ENCODE measurements around the gene CEP57L1. TPM values are rescaled to one million over a fixed set of nuclear protein-coding genes. Genes with fewer than 3 reads are reported as not detected.
A peak's percentile ranks its signal among the peaks of the same experiment; 100 is the strongest.
"Not testable (repeated sequence)": the region's sequence is repeated elsewhere in the genome, so short reads cannot be mapped to it uniquely, and the experiment has no call there.

CEP57L1 gene
- total and polyA plus RNA-seq, 3 experiments from 2014 or later = 7.8 to 19.1 (median 18.6) TPM

DNA sequence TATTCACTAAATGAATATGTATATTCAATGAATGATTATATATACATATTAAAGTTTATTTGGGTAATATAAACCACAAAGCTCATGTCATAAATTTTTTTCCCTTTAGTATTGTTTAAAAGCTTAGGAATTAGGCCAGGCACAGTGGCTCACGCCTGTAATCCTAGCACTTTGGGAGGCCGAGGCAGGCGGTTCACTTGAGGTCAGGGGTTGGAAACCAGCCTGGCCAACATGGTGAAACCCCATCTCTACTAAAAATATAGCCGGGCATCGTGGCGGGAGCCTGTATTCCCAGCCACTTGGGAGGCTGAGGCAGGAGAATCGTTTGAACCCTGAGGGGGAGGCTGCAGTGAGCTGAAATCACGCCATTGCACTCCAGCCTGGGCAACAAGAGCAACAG lies 11.2 kb upstream of the CEP57L1 start:
- H3K27me3 Mint-ChIP-seq; H3K27ac Mint-ChIP-seq; H3K4me1 ChIP-seq (ENCODE audit: insufficient read depth, low read length); H3K36me3 Mint-ChIP-seq; H3K9me3 Mint-ChIP-seq; H3K4me3 Mint-ChIP-seq; POLR2A ChIA-PET; DNase-seq; H3K9me3 ChIP-seq (ENCODE audit: low read length); H3K4me3 ChIP-seq (ENCODE audit: low read length); H3K27ac ChIP-seq (ENCODE audit: low read depth, low read length); H3K27me3 ChIP-seq (ENCODE audit: insufficient read depth, low read length, poor library complexity, severe bottlenecking); H3K36me3 ChIP-seq (ENCODE audit: insufficient read depth, low read length): not testable (repeated sequence)
- peaks cover 5 to 19% (median 15%) of the 10 kb centered on the region in 3 donors for H3K4me1 Mint-ChIP-seq
- CTCF ChIA-PET = interaction anchor here (2.9 kb wide), 1 partner anchor 11 kb away, joined by 13 read pairs; no protein-coding TSS in a partner anchor

- H3K4me1 ChIP-seq (ENCODE audit: insufficient read depth, low read length) = peaks cover 15% of the 10 kb centered on the region
- no peaks in the 10 kb centered on the region for H3K9me3 ChIP-seq (ENCODE audit: low read length)
- H3K36me3 ChIP-seq (ENCODE audit: insufficient read depth, low read length) = no peaks in the 10 kb centered on the region
- Mint-ChIP-seq H3K4me1 (peaks cover 36 to 55% (median 48%) of the 10 kb centered on the region in 3 donors), H3K36me3 (peaks cover 0 to 6% (median 2%) of the 10 kb centered on the region in 3 donors), H3K27me3 (no peaks in the 10 kb centered on the region), H3K27ac (no peak overlapping the region), H3K9me3 (no peaks in the 10 kb centered on the region), H3K4me3 (no peak overlapping the region)
- H3K27ac ChIP-seq (ENCODE audit: low read depth, low read length) = no peak overlapping the region
- H3K4me3 ChIP-seq (ENCODE audit: low read length) = no peak overlapping the region
- CTCF ChIA-PET = no interaction called here
- no peak for DNase-seq
- H3K27me3 ChIP-seq (ENCODE audit: insufficient read depth, low read length, poor library complexity, severe bottlenecking) = no peaks in the 10 kb centered on the region
- POLR2A ChIA-PET = no interaction called here
These were observed 7.5 kb upstream of the CEP57L1 start for GRCh38 chr6:109087661-109088264.

- peaks cover 0 to 10% (median 2%) of the 10 kb centered on the region in 3 donors for H3K36me3 Mint-ChIP-seq
- Histone ChIP-seq H3K9me3 (ENCODE audit: low read length) (no peaks in the 10 kb centered on the region), H3K4me3 (ENCODE audit: low read length) (no peak overlapping the region), H3K36me3 (ENCODE audit: insufficient read depth, low read length) (no peaks in the 10 kb centered on the region), H3K4me1 (ENCODE audit: insufficient read depth, low read length) (peaks cover 23% of the 10 kb centered on the region), H3K27ac (ENCODE audit: low read depth, low read length) (no peak overlapping the region), H3K27me3 (ENCODE audit: insufficient read depth, low read length, poor library complexity, severe bottlenecking) (no peaks in the 10 kb centered on the region)
- CTCF ChIA-PET = interaction anchor here (1.0 kb wide), 1 partner anchor 254 kb away, joined by 3 read pairs; no protein-coding TSS in a partner anchor
- peaks cover 47 to 67% (median 61%) of the 10 kb centered on the region in 3 donors for H3K4me1 Mint-ChIP-seq
- no peak overlapping the region for H3K4me3 Mint-ChIP-seq
- DNase-seq = no peak
- POLR2A ChIA-PET = no interaction called here
- H3K27ac Mint-ChIP-seq = no peak overlapping the region
- H3K27me3 Mint-ChIP-seq = no peaks in the 10 kb centered on the region
- no peaks in the 10 kb centered on the region for H3K9me3 Mint-ChIP-seq
These were observed 6.3 kb upstream of the CEP57L1 start for GRCh38 chr6:109088995-109089394.

DNA sequence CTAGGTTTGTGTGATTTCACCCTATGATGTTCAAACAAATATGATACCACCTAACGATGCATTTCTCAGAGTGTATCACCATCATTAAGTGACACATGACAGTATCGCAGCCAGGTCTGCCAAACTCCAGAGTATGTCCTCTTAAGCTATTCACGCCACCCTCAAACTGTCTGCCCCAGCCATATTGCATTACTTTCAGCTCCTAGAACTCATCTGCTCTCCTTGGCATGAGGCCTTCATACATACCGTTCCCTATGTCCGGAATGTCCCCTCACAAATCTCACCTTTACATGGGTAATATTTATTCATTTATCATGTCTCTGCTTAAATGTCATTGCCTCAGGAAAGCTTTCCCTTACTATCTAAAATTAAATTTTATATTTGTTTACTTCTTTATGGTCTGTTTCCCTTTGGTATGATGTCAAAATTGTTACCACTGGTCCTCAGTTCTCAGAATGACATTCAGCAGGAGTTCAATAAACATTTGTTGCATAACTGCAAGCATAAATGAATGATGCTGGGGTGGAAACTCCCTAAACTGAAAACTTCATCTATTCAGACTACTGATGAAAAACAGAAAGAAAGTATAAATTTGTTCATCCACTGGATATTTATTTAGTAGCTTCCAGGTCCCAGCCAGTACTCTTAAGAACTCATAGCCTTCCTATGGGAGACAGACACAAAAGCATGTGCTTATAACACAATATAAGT lies 3.8 kb upstream of the CEP57L1 start:
- POLR2A ChIA-PET = no interaction called here
- H3K4me1 Mint-ChIP-seq = peaks cover 59 to 83% (median 76%) of the 10 kb centered on the region in 3 donors
- H3K36me3 Mint-ChIP-seq = peaks cover 0 to 16% (median 0%) of the 10 kb centered on the region in 3 donors
- peaks cover 33% of the 10 kb centered on the region for H3K4me1 ChIP-seq (ENCODE audit: insufficient read depth, low read length)
- H3K27me3 Mint-ChIP-seq = no peaks in the 10 kb centered on the region
- H3K27me3 ChIP-seq (ENCODE audit: insufficient read depth, low read length, poor library complexity, severe bottlenecking) = no peaks in the 10 kb centered on the region
- no peaks in the 10 kb centered on the region for H3K36me3 ChIP-seq (ENCODE audit: insufficient read depth, low read length)
- DNase-seq = no peak
- no peaks in the 10 kb centered on the region for H3K9me3 ChIP-seq (ENCODE audit: low read length)
- CTCF ChIA-PET = interaction anchor here (1.2 to 1.3 kb wide), 2 partner anchors 18 to 21 kb away, joined by 3 to 4 read pairs; no protein-coding TSS in a partner anchor
- no peaks in the 10 kb centered on the region for H3K9me3 Mint-ChIP-seq
- H3K4me3 ChIP-seq (ENCODE audit: low read length) = peak overlapping the region; percentile 3
- H3K4me3 Mint-ChIP-seq = peak overlapping the region; percentile 2 to 93 (median 68)
- H3K27ac Mint-ChIP-seq = peak overlapping the region in 3 of 8 donors; percentile 37 to 58 (median 42)
- no peak overlapping the region for H3K27ac ChIP-seq (ENCODE audit: low read depth, low read length)

- no peak for DNase-seq
- Histone ChIP-seq H3K27me3 (ENCODE audit: insufficient read depth, low read length, poor library complexity, severe bottlenecking) (no peaks in the 10 kb centered on the region), H3K9me3 (ENCODE audit: low read length) (no peaks in the 10 kb centered on the region), H3K36me3 (ENCODE audit: insufficient read depth, low read length) (no peaks in the 10 kb centered on the region), H3K27ac (ENCODE audit: low read depth, low read length) (no peak overlapping the region), H3K4me3 (ENCODE audit: low read length) (peak overlapping the region; percentile 3), H3K4me1 (ENCODE audit: insufficient read depth, low read length) (peaks cover 33% of the 10 kb centered on the region)
- Mint-ChIP-seq H3K27me3 (no peaks in the 10 kb centered on the region), H3K9me3 (no peaks in the 10 kb centered on the region), H3K36me3 (peaks cover 0 to 16% (median 0%) of the 10 kb centered on the region in 3 donors), H3K4me3 (peak overlapping the region; percentile 49 to 93 (median 68)), H3K27ac (peak overlapping the region in 2 of 8 donors; percentile 30 to 37), H3K4me1 (peaks cover 60 to 88% (median 76%) of the 10 kb centered on the region in 3 donors)
- POLR2A ChIA-PET = no interaction called here
- CTCF ChIA-PET = interaction anchor here (1.2 to 1.3 kb wide), 2 partner anchors 19 to 21 kb away, joined by 3 to 4 read pairs; no protein-coding TSS in a partner anchor
These were observed 3.2 kb upstream of the CEP57L1 start for GRCh38 chr6:109092074-109092473.

GRCh38 chr6:109093732-109094415 lies 1.4 kb upstream of the CEP57L1 start:
- Histone ChIP-seq H3K9me3 (ENCODE audit: low read length) (no peaks in the 10 kb centered on the region), H3K27ac (ENCODE audit: low read depth, low read length) (peak overlapping the region; percentile 98), H3K4me1 (ENCODE audit: insufficient read depth, low read length) (peaks cover 33% of the 10 kb centered on the region), H3K27me3 (ENCODE audit: insufficient read depth, low read length, poor library complexity, severe bottlenecking) (no peaks in the 10 kb centered on the region), H3K4me3 (ENCODE audit: low read length) (peak overlapping the region; percentile 95), H3K36me3 (ENCODE audit: insufficient read depth, low read length) (no peaks in the 10 kb centered on the region)
- no peaks in the 10 kb centered on the region for H3K27me3 Mint-ChIP-seq
- peaks cover 57 to 71% (median 65%) of the 10 kb centered on the region in 3 donors for H3K4me1 Mint-ChIP-seq
- DNase-seq = peak in 1 of 5 donors; percentile 16
- no peaks in the 10 kb centered on the region for H3K9me3 Mint-ChIP-seq
- POLR2A ChIA-PET = interaction anchor here (0.7 to 3.2 kb wide), 11 partner anchors 23 to 799 kb away, joined by 3 to 48 read pairs (median 4); partner anchors contain the start of genes AFG1L, ARMC2, CD164 and FOXO3
- CTCF ChIA-PET = interaction anchor here (0.7 to 3.3 kb wide), 11 partner anchors 14 to 946 kb away, joined by 3 to 21 read pairs (median 5); partner anchors contain the start of gene CD164
- peak overlapping the region; percentile 72 to 99 (median 90) for H3K27ac Mint-ChIP-seq
- H3K36me3 Mint-ChIP-seq = peaks cover 0 to 14% (median 1%) of the 10 kb centered on the region in 3 donors
- peak overlapping the region; percentile 87 to 96 (median 93) for H3K4me3 Mint-ChIP-seq

DNA sequence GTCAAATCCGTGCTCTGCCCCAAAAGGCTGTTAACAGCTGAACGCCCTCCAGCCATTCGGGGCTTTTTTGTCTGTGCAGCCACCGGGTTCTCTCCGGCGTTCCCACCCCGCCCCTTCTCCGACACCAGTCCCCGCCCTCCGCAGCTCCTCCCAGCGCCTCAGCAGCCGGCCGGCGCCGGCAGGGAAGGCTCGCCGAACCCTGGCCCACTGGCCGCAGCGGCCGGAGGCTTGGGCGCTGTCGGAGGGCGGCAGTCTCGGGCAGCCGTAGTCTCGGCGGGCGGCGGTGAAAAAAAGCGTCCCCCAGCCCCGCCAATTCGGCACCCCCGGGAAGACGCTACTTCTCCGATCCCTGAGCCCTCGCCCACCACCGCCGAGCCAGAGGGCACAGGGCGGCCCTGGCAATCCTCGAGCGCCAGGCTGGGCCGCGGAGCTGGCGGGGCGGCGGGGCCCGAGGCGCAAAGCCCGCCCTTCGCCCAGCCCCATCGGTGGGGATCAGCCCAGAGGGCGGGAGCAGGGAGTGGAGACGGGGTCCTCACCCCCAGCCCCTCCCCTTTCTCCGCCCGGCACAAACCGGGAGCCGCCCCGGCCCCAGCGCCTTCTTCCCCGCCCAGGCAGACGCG lies 781 bp upstream of the CEP57L1 start, which contains the start of gene SESN1:
Gene SESN1, minus strand, starts transcription at position 431 of the 620 bp plus-strand sequence. CDS start 773 bp downstream, outside the sequence.
- H3K27ac Mint-ChIP-seq = peak within 1 kb of the TSS; percentile 98 to 99 (median 99)
- Histone ChIP-seq H3K4me1 (ENCODE audit: insufficient read depth, low read length) (peaks cover 33% of the 10 kb centered on the region), H3K4me3 (ENCODE audit: low read length) (peak within 1 kb of the TSS; percentile 95), H3K27me3 (ENCODE audit: insufficient read depth, low read length, poor library complexity, severe bottlenecking) (no peaks in the 10 kb centered on the region), H3K9me3 (ENCODE audit: low read length) (no peaks in the 10 kb centered on the region), H3K27ac (ENCODE audit: low read depth, low read length) (peak within 1 kb of the TSS; percentile 98), H3K36me3 (ENCODE audit: insufficient read depth, low read length) (no peaks in the 10 kb centered on the region)
- no peaks in the 10 kb centered on the region for H3K27me3 Mint-ChIP-seq
- H3K4me3 Mint-ChIP-seq = peak within 1 kb of the TSS; percentile 92 to 96 (median 93)
- peak; percentile 75 to 89 (median 82) for DNase-seq
- H3K4me1 Mint-ChIP-seq = peaks cover 53 to 65% (median 59%) of the 10 kb centered on the region in 3 donors
- POLR2A ChIA-PET = interaction anchor here (0.7 to 3.2 kb wide), 16 partner anchors 23 to 799 kb away, joined by 3 to 48 read pairs (median 4); partner anchors contain the start of genes AFG1L, ARMC2, CD164 and FOXO3
- no peaks in the 10 kb centered on the region for H3K9me3 Mint-ChIP-seq
- H3K36me3 Mint-ChIP-seq = peaks cover 0 to 14% (median 5%) of the 10 kb centered on the region in 3 donors
- CTCF ChIA-PET = interaction anchor here (0.7 to 3.3 kb wide), 11 partner anchors 15 to 945 kb away, joined by 3 to 21 read pairs (median 5); partner anchors contain the start of gene CD164
